ENCODE data around the gene CEACAM19.

DNA sequence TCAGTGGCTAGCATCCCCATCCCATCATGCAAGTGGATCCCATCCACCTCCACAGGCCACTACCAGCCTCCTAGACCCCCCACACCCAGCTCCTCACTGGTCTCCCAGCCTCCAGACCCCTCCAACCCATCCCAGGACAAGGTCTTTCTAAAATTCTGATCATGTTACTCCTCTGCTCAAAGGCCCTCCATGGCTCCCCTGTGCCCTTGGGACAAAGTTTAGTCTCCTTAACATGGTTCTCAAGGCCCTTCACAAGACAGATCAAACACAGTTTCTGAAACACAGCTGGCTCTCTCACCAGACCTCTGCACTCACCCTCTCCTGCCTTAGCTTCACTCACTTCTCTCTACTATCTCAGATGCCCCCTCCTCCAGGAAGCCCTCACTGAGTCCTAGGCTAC, 9.3 kb downstream of the CEACAM19 start:
- TF ChIP-seq, protein P1, sequence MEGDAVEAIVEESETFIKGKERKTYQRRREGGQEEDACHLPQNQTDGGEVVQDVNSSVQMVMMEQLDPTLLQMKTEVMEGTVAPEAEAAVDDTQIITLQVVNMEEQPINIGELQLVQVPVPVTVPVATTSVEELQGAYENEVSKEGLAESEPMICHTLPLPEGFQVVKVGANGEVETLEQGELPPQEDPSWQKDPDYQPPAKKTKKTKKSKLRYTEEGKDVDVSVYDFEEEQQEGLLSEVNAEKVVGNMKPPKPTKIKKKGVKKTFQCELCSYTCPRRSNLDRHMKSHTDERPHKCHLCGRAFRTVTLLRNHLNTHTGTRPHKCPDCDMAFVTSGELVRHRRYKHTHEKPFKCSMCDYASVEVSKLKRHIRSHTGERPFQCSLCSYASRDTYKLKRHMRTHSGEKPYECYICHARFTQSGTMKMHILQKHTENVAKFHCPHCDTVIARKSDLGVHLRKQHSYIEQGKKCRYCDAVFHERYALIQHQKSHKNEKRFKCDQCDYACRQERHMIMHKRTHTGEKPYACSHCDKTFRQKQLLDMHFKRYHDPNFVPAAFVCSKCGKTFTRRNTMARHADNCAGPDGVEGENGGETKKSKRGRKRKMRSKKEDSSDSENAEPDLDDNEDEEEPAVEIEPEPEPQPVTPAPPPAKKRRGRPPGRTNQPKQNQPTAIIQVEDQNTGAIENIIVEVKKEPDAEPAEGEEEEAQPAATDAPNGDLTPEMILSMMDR (IDR thresholded peaks at IDR 0.05): no peak
- TF ChIP-seq POLR2AphosphoS5 (IDR thresholded peaks at IDR 0.05; ENCODE audit: low read depth, low read length) (no peak), SIN3A (IDR thresholded peaks at IDR 0.05; ENCODE audit: borderline replicate concordance, insufficient read depth, low read depth, low read length) (no peak)
- TF ChIP-seq, protein P2, sequence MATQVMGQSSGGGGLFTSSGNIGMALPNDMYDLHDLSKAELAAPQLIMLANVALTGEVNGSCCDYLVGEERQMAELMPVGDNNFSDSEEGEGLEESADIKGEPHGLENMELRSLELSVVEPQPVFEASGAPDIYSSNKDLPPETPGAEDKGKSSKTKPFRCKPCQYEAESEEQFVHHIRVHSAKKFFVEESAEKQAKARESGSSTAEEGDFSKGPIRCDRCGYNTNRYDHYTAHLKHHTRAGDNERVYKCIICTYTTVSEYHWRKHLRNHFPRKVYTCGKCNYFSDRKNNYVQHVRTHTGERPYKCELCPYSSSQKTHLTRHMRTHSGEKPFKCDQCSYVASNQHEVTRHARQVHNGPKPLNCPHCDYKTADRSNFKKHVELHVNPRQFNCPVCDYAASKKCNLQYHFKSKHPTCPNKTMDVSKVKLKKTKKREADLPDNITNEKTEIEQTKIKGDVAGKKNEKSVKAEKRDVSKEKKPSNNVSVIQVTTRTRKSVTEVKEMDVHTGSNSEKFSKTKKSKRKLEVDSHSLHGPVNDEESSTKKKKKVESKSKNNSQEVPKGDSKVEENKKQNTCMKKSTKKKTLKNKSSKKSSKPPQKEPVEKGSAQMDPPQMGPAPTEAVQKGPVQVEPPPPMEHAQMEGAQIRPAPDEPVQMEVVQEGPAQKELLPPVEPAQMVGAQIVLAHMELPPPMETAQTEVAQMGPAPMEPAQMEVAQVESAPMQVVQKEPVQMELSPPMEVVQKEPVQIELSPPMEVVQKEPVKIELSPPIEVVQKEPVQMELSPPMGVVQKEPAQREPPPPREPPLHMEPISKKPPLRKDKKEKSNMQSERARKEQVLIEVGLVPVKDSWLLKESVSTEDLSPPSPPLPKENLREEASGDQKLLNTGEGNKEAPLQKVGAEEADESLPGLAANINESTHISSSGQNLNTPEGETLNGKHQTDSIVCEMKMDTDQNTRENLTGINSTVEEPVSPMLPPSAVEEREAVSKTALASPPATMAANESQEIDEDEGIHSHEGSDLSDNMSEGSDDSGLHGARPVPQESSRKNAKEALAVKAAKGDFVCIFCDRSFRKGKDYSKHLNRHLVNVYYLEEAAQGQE (IDR thresholded peaks at IDR 0.05; ENCODE audit: insufficient read depth in 1 of 2, low read depth in 2 of 2, low read length in 1 of 2): no peak
